GM21423 (cell line): ENCODE measurements around the gene KIF1A.

Source experiments
- ATAC-seq: cut with Tn5 transposase; IDR thresholded peaks from one replicate; pipeline ENCODE4 v1.9.1; 2021; ENCODE audit warnings: mild to moderate bottlenecking, moderate library complexity; ENCODE audit not compliant: unreplicated experiment

The KIF1A gene

GRCh38 chr2:240742602-240743095 is 77.4 kb downstream of the KIF1A start:
- ATAC-seq = no peak

- ATAC-seq = no peak
Measured at GRCh38 chr2:240741091-240741490, 78.9 kb downstream of the KIF1A start.

- ATAC-seq = no peak
Measured at GRCh38 chr2:240739797-240740196, 80.2 kb downstream of the KIF1A start.

GRCh38 chr2:240737958-240738357 is 82.1 kb downstream of the KIF1A start:
- ATAC-seq = no peak

- ATAC-seq = no peak
Measured at GRCh38 chr2:240737512-240737911, 82.5 kb downstream of the KIF1A start.

- no peak for ATAC-seq
Measured at GRCh38 chr2:240736281-240737250, 83.5 kb downstream of the KIF1A start.

GRCh38 chr2:240735476-240735875 is 84.5 kb downstream of the KIF1A start:
- ATAC-seq = no peak

- no peak for ATAC-seq
Measured at GRCh38 chr2:240734756-240735155, 85.3 kb downstream of the KIF1A start.

GRCh38 chr2:240733803-240734495 is 86.1 kb downstream of the KIF1A start:
- no peak for ATAC-seq

- no peak for ATAC-seq
Measured at GRCh38 chr2:240732911-240733622, 87.0 kb downstream of the KIF1A start.

- no peak for ATAC-seq
Measured at GRCh38 chr2:240732184-240732583, 87.8 kb downstream of the KIF1A start.

- no peak for ATAC-seq
Measured at GRCh38 chr2:240731178-240731545, 88.9 kb downstream of the KIF1A start.

GRCh38 chr2:240730501-240731177 is 89.4 kb downstream of the KIF1A start:
- ATAC-seq = no peak

GRCh38 chr2:240728827-240729226 is 91.2 kb downstream of the KIF1A start:
- no peak for ATAC-seq

GRCh38 chr2:240728361-240728760 is 91.7 kb downstream of the KIF1A start:
- no peak for ATAC-seq

GRCh38 chr2:240727913-240728312 is 92.1 kb downstream of the KIF1A start:
- ATAC-seq = no peak

- no peak for ATAC-seq
Measured at GRCh38 chr2:240727439-240727838, 92.6 kb downstream of the KIF1A start.

GRCh38 chr2:240726876-240727275 is 93.1 kb downstream of the KIF1A start:
- ATAC-seq = no peak

GRCh38 chr2:240725671-240726070 is 94.3 kb downstream of the KIF1A start:
- ATAC-seq = no peak

- ATAC-seq = no peak
Measured at GRCh38 chr2:240725266-240725665, 94.8 kb downstream of the KIF1A start.

- no peak for ATAC-seq
Measured at GRCh38 chr2:240724431-240724830, 95.6 kb downstream of the KIF1A start.
